ENCODE results near the gene FGFR2. TPM values are rescaled to one million over a fixed set of nuclear protein-coding genes. Genes with fewer than 3 reads are reported as not detected.

Gene FGFR2
- total and polyA plus RNA-seq, 9 of the 15 experiments (the other 6 are each of a cell fraction or from before 2014, with no cell fraction given): 0.20 TPM; not detected in 8

- intact Hi-C loops (cut with micrococcal nuclease): no loop called here
- ATAC-seq: no peak
- 0% methylated on average over 11 of the region's 15 CpGs for WGBS (ENCODE audit: insufficient coverage, low coverage, missing lambda C conversion rate)
- BruUV-seq (replicated peaks): no TSS peak
- Histone ChIP-seq H3K4me1 (replicated peaks in 1 of 2; ENCODE audit: control insufficient read depth in 2 of 2, insufficient read depth in 2 of 2, low read length in 2 of 2) (no peaks in the 10 kb centered on the region), H3K9ac (ENCODE audit: insufficient read depth in 1 of 2, low read depth in 2 of 2, low read length in 2 of 2) (no peak overlapping the region), H3K4me2 (ENCODE audit: insufficient read depth, low read length) (no peak overlapping the region), H3K27ac (ENCODE audit: extremely low read depth, low read depth, low read length) (no peak overlapping the region), H3K4me3 (no peak overlapping the region), H2AFZ (ENCODE audit: low read depth, low read length) (no peak overlapping the region), H3K79me2 (ENCODE audit: control insufficient read depth, insufficient read depth, low read length) (no peaks in the 10 kb centered on the region), H3K9me1 (ENCODE audit: control insufficient read depth, insufficient read depth, low read length) (no peaks in the 10 kb centered on the region), H3K36me3 (ENCODE audit: control insufficient read depth, insufficient read depth, low read length) (no peaks in the 10 kb centered on the region), H4K20me1 (replicated peaks; ENCODE audit: control insufficient read depth, insufficient read depth, low read length) (no peaks in the 10 kb centered on the region), H3K27me3 (ENCODE audit: control insufficient read depth in 2 of 2, insufficient read depth in 2 of 2, low read length in 2 of 2) (peaks cover 0 to 14% of the 10 kb centered on the region in 2 experiments; a peak in 3 of 5 replicates), H3K9me3 (replicated peaks; ENCODE audit: control insufficient read depth, insufficient read depth, low read depth, low read length) (no peaks in the 10 kb centered on the region)
- ChIA-PET POLR2A (no interaction called here), CTCF (ENCODE audit: low intra/inter-chr PET ratio) (no interaction called here)
- no peak for FAIRE-seq
- TF ChIP-seq ZNF197 (CRISPR knock-in tag; IDR thresholded peaks at IDR 0.05; ENCODE audit: low read depth) (no peak), GTF2B (IDR thresholded peaks at IDR 0.05; ENCODE audit: extremely low read depth, insufficient read length) (no peak), MIER1 (IDR thresholded peaks at IDR 0.05; ENCODE audit: low read depth) (no peak)
- TF ChIP-seq, protein P1, sequence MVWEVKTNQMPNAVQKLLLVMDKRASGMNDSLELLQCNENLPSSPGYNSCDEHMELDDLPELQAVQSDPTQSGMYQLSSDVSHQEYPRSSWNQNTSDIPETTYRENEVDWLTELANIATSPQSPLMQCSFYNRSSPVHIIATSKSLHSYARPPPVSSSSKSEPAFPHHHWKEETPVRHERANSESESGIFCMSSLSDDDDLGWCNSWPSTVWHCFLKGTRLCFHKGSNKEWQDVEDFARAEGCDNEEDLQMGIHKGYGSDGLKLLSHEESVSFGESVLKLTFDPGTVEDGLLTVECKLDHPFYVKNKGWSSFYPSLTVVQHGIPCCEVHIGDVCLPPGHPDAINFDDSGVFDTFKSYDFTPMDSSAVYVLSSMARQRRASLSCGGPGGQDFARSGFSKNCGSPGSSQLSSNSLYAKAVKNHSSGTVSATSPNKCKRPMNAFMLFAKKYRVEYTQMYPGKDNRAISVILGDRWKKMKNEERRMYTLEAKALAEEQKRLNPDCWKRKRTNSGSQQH (CRISPR knock-in tag; IDR thresholded peaks at IDR 0.05): no peak
- TF ChIP-seq, protein P2, sequence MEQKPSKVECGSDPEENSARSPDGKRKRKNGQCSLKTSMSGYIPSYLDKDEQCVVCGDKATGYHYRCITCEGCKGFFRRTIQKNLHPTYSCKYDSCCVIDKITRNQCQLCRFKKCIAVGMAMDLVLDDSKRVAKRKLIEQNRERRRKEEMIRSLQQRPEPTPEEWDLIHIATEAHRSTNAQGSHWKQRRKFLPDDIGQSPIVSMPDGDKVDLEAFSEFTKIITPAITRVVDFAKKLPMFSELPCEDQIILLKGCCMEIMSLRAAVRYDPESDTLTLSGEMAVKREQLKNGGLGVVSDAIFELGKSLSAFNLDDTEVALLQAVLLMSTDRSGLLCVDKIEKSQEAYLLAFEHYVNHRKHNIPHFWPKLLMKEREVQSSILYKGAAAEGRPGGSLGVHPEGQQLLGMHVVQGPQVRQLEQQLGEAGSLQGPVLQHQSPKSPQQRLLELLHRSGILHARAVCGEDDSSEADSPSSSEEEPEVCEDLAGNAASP (IDR thresholded peaks at IDR 0.05): no peak
- in situ Hi-C loops (cut with MboI): no loop called here
- DNase-seq (ENCODE audit: extremely low read depth in 1 of 4, low spot score in 3 of 4): no peak
These were observed 29.8 kb upstream of the FGFR2 start for GRCh38 chr10:121627876-121628581.
